Effector CD8-positive, alpha-beta T cell (primary cell): ENCODE data around the gene GAREM2.

Source experiments
- DNase-seq: peaks from one replicate; lab custom pipeline; 2025; lab: John Stamatoyannopoulos, UW

The GAREM2 gene

DNA sequence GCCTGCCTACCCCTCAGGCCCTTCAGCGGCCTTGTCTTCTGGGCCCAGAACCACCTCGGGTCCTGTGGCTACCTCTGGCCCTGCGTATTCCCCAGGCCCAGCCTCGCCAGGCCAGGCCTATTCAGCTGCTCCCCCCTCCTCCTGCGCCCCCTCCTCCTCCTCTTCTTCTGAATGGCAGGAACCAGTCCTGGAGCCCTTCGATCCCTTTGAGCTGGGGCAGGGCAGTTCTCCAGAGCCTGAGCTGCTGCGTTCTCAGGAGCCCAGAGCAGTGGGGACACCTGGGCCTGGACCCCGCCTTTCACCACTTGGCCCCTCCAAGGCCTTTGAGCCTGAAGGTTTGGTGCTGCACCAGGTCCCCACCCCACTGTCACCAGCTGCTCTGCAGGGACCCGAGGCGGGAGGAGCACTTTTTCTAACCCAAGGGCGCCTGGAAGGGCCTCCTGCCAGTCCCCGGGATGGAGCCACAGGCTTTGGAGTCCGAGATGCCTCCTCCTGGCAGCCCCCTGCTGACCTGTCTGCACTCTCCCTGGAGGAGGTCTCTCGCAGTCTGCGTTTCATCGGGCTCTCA is 14.7 kb downstream of the GAREM2 start:
- DNase-seq = no peak

DNA sequence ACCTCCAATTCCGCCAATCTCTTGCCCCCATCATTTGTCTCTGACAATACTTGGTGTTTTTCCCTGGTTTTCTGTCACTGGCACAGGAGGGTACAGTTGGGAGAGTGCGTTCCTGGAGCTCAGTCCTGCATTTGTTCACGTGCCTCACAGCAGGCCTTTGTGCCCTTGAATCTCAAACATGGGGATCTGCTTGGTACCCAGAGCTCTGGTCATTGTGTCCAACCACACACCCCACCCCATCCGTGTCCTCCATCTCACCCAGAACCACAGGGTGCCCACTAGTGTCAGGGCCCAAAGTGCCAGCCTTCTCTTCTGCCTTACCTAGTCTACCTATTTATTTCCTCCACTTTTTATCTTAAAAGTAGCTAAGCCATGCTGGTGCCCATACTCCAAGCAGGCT is 16.2 kb downstream of the GAREM2 start:
- no peak for DNase-seq

DNA sequence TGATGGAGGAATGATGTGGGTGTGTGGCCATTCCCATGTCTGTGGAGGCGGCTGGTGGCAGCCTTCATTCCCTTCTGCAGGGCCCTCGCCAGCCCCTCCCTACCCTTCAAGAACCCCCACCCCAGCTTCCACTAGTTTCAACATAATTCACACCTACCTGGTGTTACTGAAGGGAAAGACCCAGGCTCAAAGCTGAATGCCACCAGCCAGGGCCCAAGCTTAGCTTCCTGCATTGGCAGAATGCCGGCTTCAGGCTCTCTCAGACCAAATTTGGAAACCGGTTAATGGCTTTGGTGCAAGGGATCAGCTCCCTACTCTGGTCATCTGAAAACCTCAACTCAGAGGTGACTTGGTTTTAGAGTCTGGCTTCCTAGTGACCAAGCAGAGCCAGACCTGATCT is 16.9 kb downstream of the GAREM2 start:
- DNase-seq = no peak

DNA sequence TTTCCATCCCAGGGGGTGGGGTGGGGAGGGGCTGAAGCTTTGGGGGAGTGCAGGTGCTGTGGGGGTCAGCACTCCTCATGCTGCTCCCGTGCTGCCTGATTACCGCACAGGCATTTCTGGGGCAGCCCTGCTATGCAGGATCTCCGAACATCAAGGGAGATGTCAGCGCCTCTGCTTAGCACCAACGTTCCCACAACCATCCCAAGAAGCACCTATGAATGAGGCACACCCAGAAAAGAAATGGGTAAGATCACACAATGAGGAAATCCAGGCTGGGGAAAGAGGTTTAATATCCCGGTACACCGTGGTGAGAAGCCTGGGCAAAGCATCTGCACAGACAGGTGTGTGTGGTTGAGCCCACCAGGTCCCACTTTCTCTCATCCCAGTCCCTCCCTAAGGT is 17.5 kb downstream of the GAREM2 start:
- no peak for DNase-seq

DNA sequence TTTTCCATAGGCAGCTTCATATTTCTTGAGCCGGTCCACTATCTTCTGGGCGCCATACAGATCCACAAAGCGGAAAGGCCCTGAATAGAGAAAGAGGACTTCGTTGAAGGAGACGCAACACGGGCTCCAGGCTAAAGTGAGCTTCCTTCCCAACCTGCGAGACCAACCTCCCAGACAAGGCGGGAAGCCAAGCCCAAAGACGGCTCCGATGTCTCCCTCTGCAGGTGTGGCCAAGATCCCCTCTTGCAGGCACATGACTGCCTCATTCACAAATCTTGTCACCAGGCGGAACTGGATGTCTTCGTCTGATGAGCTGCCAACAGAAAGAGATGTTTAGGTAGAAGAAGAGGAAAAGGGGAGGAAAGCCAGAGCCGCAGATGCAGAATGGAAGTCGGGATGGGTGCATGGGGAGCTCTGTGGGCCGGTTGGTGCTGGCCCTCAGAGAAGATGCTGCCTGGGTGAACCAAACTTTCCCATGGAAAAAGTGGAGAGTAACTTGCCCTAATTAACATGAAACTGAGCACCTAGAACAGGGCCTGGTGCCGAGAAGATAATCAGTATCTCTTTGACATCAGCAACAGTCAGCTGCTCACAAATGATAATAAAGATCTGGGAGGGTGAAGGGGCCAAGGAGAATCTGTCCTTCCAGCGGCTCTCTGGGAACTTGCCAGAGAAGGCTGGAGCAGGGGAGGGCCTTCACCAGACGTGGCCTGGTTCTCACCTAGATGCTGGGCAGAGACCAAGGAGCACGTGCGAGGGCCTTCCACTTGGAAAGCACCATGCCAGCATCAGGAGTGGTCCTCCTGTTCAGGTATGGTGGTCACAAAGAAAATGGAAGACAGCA is 18.6 kb downstream of the GAREM2 start:
- no peak for DNase-seq

DNA sequence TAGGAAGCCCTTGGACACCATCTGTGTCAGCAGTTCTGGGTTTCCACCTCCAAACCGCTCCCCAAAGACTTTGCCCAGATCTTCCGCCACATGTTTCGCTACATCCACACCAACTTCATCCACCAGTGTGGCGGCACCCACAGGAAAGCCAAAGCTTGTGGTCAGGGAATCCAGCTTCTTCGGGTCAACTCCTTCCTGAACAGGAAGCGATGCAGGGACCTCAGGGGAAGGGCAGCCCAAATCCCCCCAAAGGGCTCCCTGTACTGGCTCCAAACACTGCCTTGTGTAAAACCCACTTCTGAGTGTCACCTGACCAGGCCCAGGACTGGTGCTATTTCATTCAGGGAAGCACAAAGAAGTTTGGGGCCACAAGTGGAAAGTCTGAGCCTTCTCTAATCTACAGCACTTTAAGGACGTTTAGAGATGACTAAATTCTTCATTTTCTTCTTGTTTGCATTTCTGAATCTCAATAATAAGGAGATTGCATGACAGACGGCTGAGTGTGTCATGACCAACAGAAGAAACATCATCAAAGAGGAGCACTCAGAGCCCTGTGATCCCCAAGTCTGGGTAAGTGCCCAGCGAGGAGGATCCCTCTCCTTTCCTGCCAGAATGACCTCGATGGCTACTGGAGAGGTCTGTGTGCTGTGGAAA is 20.8 kb downstream of the GAREM2 start:
- DNase-seq = no peak

DNA sequence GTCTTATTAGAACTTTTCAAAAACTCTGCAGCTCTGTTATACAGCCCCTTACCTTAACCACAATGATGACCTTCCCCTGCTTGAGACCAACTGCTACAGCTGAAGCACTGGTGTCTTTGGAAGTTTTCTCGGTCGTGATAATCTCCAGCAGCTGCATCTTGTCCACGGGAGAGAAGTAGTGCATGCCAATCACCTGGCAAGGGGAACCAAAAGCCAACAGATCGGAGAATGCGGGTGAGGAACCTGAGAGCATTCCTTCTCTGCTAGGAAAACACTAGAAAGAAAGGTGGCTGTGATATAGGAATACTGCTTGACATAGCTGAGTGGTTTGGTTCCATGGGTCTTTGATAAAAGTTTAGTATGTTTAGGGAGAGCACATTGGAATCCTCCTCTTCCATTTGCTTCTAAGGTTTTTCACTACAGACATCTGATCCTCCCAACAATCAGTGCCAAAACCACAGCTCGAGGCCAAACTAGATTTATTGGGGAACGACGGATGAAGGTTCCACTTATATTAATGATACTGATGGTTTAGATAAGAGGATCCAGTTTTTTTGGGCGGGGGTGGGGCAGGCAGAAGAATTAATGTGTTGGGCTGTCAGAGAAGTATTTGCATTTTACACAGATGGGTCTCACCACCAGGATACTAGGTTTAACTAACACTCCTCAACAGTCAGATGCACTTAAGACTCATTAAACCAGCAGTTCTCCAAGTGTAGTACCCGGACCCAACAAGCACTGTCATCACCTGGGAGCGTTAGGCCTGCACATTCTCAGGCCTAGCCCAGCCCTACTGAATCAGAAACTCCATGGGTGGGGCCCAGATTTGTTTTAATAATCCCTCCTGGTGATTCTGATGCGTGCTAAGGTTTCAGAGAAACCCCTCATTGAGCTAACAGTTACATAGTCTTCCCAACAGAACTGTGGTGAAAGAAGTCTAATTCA is 22.4 kb downstream of the GAREM2 start:
- DNase-seq = no peak

DNA sequence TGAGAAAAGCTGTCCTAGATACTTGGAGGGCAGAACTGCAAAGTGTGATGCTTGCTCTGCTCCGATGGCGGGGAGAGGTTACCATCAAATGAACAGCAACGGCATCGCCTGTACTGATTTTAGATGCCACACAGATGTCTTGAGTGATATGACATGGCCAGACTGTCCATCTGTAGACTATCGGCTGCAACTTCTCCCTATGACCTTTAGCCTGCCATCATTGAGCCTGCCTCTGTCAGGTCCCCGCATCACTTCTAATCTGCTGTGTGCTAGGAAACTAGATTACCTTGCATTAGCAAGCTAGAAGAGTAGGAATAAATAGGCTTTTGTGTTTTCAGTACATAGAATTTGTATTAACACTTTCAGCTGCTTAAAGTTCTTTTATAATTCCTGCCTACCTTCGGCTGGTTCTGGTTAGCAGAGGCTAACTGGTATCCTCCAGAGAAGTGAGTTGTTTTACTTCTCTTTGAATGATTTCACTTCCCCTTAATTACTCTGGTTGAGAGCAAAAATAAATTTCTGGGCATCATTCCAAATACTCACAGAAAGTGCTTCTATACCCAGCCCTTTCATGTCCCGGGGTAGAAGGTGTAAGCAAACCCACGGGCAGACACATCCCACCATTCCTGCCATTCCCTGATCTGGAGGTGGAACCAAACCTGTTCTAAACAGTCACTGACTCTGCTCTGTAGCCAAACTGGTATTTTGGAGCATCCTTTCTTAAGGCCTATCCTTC is 24.0 kb downstream of the GAREM2 start:
- DNase-seq = no peak

DNA sequence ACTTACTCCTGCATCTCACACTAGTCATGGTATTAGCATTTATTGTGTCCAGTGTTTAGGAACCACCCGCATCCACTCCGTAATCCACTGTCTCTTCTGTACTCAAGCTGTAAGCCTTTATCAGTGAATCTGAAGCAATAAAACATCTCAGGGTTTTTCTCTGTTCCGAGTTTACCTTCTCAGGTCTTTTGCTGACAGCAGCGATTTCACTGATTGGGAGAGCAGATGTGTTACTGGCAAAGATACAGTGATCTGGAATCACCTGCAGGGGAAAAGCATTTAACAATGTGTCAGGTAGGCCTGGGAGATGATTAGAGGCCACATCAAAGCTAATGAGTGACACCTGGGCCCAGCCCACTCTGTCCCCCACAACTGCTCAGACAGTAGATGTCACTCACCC is 24.6 kb downstream of the GAREM2 start:
- no peak for DNase-seq

DNA sequence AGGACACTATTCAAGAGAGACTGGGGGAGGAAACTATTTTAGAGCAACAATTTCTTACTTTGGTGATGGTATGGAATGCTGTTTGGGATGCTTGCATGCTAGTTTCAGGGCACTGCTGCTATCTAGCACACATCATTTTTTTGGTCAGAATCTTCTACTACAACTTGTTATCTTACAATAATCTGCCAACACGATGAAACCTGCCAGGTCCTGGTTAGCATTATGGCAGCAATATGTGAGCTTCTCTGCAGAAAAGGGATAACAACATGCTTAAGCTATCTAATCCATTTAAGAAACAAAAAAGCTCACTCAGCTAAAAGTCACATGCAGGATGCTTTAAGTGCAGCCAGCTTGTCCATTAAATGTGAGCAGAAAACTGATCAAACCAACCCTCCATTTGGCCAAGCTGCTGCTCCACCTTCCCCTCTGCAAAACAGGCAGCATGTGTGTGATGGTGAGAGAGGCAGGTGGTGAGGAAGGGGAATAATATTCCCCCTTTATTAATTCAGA is 30.1 kb downstream of the GAREM2 start:
- no peak for DNase-seq

DNA sequence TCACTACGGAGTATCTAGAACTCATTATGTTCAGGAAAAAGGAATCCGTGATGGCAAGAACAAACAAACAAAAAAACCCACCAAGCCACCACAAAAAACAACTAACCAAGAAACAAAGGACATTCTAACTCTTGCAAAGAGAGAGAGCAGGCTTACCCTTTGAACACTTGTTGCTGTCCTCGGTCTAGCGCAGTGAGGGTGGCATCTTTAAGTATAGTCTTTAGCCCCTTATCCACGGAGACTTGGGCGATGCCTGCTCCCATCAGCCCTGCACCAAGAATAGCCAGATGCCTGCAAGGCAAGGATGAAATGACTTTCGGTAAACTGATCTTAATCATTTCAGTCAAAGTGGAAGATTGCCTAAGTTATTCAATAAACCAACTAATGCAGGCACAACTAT is 31.0 kb downstream of the GAREM2 start:
- no peak for DNase-seq

DNA sequence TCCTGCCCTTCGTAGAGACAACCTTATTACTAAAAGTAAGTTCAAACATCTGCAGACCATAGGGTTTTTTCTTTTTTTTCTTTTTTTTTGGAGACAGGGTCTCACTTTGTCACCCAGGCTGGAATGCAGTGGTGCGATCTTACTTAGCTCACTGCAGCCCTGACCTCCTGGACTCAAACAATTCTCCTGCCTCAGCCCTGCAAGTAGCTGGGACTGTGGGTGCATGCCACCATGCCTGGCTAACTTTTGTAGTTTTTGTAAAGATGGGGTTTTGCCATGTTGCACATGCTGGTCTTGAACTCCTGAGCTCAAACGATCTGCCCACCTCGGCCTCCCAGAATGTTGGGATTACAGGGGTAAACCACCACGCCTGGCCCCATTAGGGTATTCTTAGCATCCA is 39.1 kb downstream of the GAREM2 start:
- DNase-seq = no peak

DNA sequence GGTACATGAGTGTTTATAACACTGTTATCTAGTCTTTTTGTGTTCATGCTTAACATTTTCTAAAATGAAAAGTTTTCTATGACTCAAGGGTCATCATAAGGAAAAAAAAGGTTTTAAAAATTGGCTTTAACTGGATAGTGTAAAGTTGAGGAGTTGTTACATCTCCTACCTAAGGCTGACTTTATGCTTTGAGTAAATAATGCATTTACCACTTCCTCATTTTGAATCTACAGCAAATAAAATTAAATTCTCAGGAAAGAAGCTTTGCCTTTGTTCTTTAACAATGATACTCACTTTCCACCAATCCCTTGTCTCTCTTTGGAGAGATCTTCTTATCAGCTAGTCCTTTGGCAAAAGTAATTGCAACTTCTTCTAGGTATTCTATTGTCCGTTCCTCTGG is 41.9 kb downstream of the GAREM2 start:
- DNase-seq = no peak

DNA sequence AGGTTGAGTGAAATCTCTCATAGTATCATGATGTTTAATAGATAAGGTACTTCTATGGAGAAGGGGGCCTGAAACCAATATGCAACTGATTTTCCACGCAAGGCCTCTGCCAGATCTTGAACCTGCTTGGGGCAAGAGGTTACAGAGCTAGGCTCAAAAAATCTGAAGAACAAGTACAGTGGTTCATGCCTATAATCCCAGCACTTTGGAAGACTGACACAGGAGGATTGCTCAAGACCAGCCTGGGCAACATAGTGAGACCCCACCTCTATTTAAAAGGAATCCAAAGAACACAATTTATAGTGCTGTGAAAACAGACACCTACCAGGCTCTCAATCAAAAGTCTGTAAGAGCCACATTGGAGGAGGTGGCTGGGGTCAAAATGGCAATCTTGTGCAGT is 42.9 kb downstream of the GAREM2 start:
- no peak for DNase-seq

DNA sequence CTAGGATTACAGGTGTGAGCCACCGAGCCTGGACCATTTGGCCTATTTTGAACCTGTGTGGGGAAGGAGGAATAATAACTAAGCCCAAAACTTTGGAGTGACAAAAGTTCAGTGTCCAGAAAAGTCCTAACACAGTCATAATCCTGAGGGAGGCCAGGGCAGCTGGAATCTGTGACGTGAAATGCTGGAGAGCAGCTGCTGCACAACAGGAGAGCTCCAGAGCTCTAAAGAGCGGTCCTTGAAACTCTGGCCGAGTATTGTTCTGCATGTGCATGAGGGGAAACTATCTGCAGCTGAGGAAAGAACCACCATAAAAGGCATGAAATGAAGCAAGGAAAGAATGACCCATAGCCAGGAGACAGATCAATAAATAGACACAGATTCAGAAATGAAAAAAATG is 43.7 kb downstream of the GAREM2 start:
- no peak for DNase-seq

DNA sequence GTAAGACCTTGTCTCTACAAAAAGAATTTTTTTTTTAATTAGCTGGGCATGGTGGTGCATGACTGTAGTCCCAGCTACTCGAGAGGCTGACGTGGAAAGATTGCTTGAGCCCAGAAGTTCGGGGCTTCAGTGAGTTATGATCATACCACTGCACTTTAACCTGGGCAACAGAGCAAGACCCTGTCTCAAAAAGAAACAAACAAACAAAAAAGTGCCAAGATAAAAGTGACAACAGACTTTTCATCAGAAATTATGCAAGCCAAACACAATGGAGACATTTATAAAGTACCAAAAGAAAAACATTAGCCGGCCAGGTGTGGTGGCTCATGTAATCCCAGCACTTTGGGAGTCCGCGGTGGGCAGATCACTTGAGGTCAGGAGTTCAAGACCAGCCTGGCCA is 44.8 kb downstream of the GAREM2 start:
- DNase-seq = no peak

DNA sequence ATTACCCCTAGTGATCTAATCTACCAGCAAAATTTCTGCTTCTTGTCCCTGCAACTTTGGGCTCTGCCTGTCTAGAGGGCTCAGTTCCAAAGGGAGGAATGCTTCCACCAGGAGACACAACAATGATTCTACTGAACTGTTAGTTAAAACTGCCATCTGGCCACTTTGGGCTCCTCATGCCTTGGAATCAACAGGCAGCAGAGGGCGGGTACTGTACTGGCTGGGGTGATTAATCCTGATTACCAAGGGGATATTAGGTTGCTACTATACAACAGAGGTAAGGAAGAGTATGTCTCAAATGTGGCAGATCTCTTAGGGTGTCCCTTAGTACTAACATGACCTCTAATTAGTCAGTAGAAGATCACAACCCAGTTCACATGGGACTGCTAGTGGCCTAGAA is 50.1 kb downstream of the GAREM2 start:
- DNase-seq = no peak

DNA sequence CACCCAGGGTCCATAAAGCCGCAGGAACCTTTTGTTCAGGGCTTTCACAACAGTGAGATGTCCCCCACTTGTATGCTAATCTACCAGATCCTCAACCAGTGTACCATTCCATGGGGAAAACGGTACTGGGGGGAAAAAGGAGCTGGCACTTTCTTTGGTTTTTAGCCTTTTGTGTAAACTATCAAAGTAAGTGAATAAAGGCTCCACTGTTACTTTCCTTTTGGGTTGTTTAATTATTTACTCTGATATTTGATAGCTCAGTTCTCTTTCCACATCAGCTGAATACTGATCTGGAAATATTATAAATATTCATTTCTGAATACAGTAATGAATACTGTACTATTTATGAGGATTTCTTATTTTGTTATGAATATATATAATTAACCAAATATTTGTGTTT is 51.2 kb downstream of the GAREM2 start:
- no peak for DNase-seq

DNA sequence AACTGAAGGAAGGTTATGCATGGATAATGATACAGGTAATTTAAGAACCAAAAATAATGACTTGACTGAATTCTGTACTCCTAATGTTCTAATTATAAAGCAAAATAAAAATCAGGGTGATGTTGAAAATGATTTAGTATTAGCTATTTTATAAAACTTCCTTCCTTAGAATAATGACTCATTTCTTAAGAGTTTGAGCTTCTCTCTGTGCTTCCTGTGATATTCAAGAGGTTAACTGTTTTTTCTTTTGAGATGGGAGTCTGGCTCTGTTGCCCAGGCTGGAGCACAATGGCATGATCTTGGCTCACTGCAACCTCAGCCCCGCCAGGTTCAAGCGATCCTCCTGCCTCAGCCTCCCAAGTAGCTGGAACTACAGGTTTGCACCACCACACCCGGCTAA is 56.7 kb downstream of the GAREM2 start:
- no peak for DNase-seq

DNA sequence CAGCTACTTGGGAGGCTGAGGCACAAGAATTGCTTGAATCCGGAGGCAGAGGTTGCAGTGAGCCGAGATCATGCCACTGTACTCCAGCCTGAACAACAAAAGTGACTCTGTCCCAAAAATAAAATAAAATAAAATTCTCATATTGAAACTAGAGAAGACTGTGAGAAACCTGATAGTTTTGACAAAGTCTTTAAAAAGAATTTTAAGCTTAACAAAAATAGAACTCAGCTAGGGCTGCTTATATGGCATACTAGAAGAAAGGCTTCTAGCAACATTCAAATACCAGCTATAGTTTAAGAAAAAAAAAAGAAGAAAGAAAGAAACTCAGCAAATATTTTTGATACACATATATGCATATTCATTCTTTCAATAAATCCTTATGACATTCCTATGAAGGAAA is 57.9 kb downstream of the GAREM2 start:
- DNase-seq = no peak

DNA sequence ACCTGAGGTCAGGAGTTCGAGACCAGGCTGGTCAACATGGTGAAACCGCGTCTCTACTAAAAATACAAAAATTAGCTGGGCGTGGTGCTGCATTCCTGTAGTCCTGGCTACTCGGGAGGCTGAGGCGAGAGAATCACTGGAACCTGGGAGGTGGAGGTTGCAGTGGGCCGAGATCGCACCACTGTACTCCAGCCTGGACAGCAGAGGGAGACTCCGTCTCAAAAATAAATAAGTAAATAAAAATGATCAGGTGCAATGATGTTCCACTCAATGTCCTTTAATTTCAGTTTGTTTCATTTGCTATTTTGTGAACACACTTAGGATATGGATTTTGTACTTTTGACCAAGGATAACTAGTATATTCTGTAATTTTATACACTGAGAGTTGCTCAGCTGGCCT is 62.2 kb downstream of the GAREM2 start:
- DNase-seq = no peak
